ENCODE data around the gene PDE1C.

PDE1C gene

GRCh38 chr7:32037650-32038198, 32.5 kb downstream of the PDE1C start:
- no peak for DNase-seq (ENCODE audit: low read depth)
- no peak overlapping the region for H3K4me3 ChIP-seq (ENCODE audit: low read depth, low read length)
- TF ChIP-seq CTCF (IDR thresholded peaks at IDR 0.05; ENCODE audit: control insufficient read depth, extremely low read depth, insufficient read depth) = no peak

GRCh38 chr7:32036557-32036956, 33.6 kb downstream of the PDE1C start:
- H3K4me3 ChIP-seq (ENCODE audit: low read depth, low read length) = no peak overlapping the region
- DNase-seq (ENCODE audit: low read depth) = no peak
- no peak for TF ChIP-seq CTCF (IDR thresholded peaks at IDR 0.05; ENCODE audit: control insufficient read depth, extremely low read depth, insufficient read depth)

GRCh38 chr7:32034052-32034451, 36.2 kb downstream of the PDE1C start:
- no peak overlapping the region for H3K4me3 ChIP-seq (ENCODE audit: low read depth, low read length)
- TF ChIP-seq CTCF (IDR thresholded peaks at IDR 0.05; ENCODE audit: control insufficient read depth, extremely low read depth, insufficient read depth) = peak; percentile 42
- peak; percentile 30 for DNase-seq (ENCODE audit: low read depth)

GRCh38 chr7:32033006-32033405, 37.2 kb downstream of the PDE1C start:
- H3K4me3 ChIP-seq (ENCODE audit: low read depth, low read length) = no peak overlapping the region
- DNase-seq (ENCODE audit: low read depth) = no peak
- no peak for TF ChIP-seq CTCF (IDR thresholded peaks at IDR 0.05; ENCODE audit: control insufficient read depth, extremely low read depth, insufficient read depth)

- H3K4me3 ChIP-seq (ENCODE audit: low read depth, low read length) = no peak overlapping the region
- DNase-seq (ENCODE audit: low read depth) = no peak
- no peak for TF ChIP-seq CTCF (IDR thresholded peaks at IDR 0.05; ENCODE audit: control insufficient read depth, extremely low read depth, insufficient read depth)
These were observed 38.0 kb downstream of the PDE1C start for GRCh38 chr7:32032211-32032610.

GRCh38 chr7:32030904-32031692, 39.1 kb downstream of the PDE1C start:
- TF ChIP-seq CTCF (IDR thresholded peaks at IDR 0.05; ENCODE audit: control insufficient read depth, extremely low read depth, insufficient read depth) = no peak
- H3K4me3 ChIP-seq (ENCODE audit: low read depth, low read length) = no peak overlapping the region
- DNase-seq (ENCODE audit: low read depth) = no peak

- TF ChIP-seq CTCF (IDR thresholded peaks at IDR 0.05; ENCODE audit: control insufficient read depth, extremely low read depth, insufficient read depth) = no peak
- no peak for DNase-seq (ENCODE audit: low read depth)
- H3K4me3 ChIP-seq (ENCODE audit: low read depth, low read length) = no peak overlapping the region
These were observed 44.2 kb downstream of the PDE1C start for GRCh38 chr7:32026083-32026425.
